ENCODE measurements around the gene TFPI. TPM values are rescaled to one million over a fixed set of nuclear protein-coding genes. Genes with fewer than 3 reads are reported as not detected.

TFPI gene
- total RNA-seq (2014; rRNA removed; shearing (Covaris generic)), result 3.0 and 6.7 TPM in 2 replicates

DNA sequence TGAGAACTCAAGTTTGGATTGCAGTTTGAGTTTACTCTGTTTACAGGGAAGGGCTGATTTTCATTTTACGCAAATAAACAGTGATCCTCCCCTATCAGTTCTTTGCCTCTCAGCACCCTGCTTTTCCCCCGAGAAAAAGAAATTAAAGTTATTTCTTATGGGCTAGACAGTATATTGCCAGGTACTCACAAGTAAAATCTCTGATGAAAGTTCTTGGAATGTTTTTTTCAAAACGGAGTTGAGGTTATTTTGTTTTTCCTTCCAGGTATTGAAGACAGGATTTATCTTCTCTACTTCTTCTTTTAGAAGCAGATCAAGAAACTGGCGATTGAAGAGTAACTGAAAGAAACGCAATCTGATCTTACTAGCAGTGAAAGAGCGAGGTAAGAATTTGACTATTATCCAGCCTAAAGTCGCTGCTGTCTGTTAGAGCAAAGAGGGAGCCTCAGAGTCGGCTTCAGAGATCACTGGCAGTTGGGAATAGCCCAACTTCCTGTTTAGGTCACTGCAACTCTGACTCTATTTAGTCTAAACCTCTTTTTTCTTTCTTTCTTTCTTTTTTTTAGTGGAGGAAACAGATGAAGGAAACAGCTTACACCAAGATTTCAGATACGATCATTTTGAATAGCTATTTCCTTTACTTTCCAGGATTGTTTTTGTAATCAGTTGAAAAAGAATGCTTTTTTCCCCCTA is at the start of gene TFPI:
Gene TFPI (minus strand): TSS at position 425 of the 693 bp plus-strand sequence. CDS start 50,667 bp downstream, outside the sequence.

Small RNAs within 50 kb of the gene (small RNA-seq; reads per million reads assigned to genes)
- not detected for gene GAPDHP59

Other genes starting within 250 kb of the TFPI start
- 0.61 and 0.83 TPM in 2 replicates for gene CALCRL, start 106.2 kb downstream of the TFPI start, total RNA-seq (2014; rRNA removed; shearing (Covaris generic))